ENCODE results near the gene GLI3. TPM values are rescaled to one million over a fixed set of nuclear protein-coding genes. Genes with fewer than 3 reads are reported as not detected.

Gene GLI3
- total and polyA plus RNA-seq, 2 of the 4 experiments (the other 2 are of a cell fraction) = 1.3 to 3.9 TPM

- Histone ChIP-seq H4K8ac (ENCODE audit: low read depth in 2 of 2, low read length in 2 of 2) (peak overlapping the region in 1 of 2 experiments; percentile 22; a peak in 1 of 4 replicates), H3K4me3 (ENCODE audit: insufficient read depth, low read depth, low read length) (no peak overlapping the region), H3K4ac (ENCODE audit: low read depth, low read length) (no peak overlapping the region), H3K27ac (ENCODE audit: insufficient read depth, low read length) (peak overlapping the region; percentile 45; the same call in 1 of the 2 replicates), H2BK5ac (ENCODE audit: low read depth, low read length, poor library complexity, severe bottlenecking) (no peak overlapping the region), H3K79me1 (ENCODE audit: low read depth in 1 of 2, low read length in 2 of 2) (peaks cover 5 to 35% of the 10 kb centered on the region in 2 experiments; a peak in 3 of 4 replicates), H3K9me3 (ENCODE audit: control insufficient read depth, insufficient read depth, low read length) (no peaks in the 10 kb centered on the region), H4K20me1 (ENCODE audit: insufficient read depth, low read length) (peaks cover 9% of the 10 kb centered on the region), H3K27me3 (ENCODE audit: control insufficient read depth, insufficient read depth, low read length) (no peaks in the 10 kb centered on the region), H3K14ac (replicated peaks; ENCODE audit: low read depth, low read length) (no peak overlapping the region; the same call in 1 of the 2 replicates), H2BK120ac (ENCODE audit: low read depth, low read length) (peak overlapping the region; percentile 55; the same call in 1 of the 2 replicates), H4K91ac (ENCODE audit: insufficient read depth, low read depth, low read length) (no peak overlapping the region), H3K23ac (ENCODE audit: low read depth, low read length) (peak overlapping the region; percentile 40), H3K4me2 (ENCODE audit: low read depth, low read length) (peak overlapping the region; percentile 33; the same call in 1 of the 2 replicates), H3K9ac (ENCODE audit: low read depth, low read length) (no peak overlapping the region), H2BK20ac (ENCODE audit: low read depth, low read length) (peak overlapping the region; percentile 24; the same call in 1 of the 2 replicates), H2AK9ac (replicated peaks; ENCODE audit: low read depth, low read length, poor library complexity) (no peak overlapping the region), H3K9me1 (ENCODE audit: insufficient read depth, low read length) (peaks cover 3% of the 10 kb centered on the region; the same call in 1 of the 2 replicates), H3K18ac (ENCODE audit: low read depth, low read length) (peak overlapping the region; percentile 66), H3K36me3 (ENCODE audit: control insufficient read depth, insufficient read depth, low read length) (peaks cover 4% of the 10 kb centered on the region; the same call in 1 of the 2 replicates), H2AK5ac (ENCODE audit: low read depth, low read length) (peak overlapping the region; percentile 24; the same call in 1 of the 2 replicates), H2BK15ac (ENCODE audit: low read depth, low read length) (no peak overlapping the region), H3K4me1 (ENCODE audit: control insufficient read depth, insufficient read depth, low read length) (peaks cover 14% of the 10 kb centered on the region), H2AFZ (replicated peaks; ENCODE audit: low read length, poor library complexity) (no peak overlapping the region), H3K56ac (ENCODE audit: extremely low read depth, insufficient read depth, low read length) (no peak overlapping the region), H4K5ac (ENCODE audit: low read depth, low read length) (0 out of 2 replicates have a peak overlapping the region, but pooled peaks have one; percentile 20)
- TF ChIP-seq MAFK (IDR thresholded peaks at IDR 0.05; ENCODE audit: low read depth, low read length) (no peak), POLR2A (IDR thresholded peaks at IDR 0.05; ENCODE audit: low read depth, low read length) (no peak), CTCF (conservative IDR thresholded peaks at IDR 0.05; ENCODE audit: low read depth, low read length) (no peak), RCOR1 (IDR thresholded peaks at IDR 0.05; ENCODE audit: insufficient replicate concordance, low read length) (no peak), MAZ (IDR thresholded peaks at IDR 0.05; ENCODE audit: borderline replicate concordance, low read depth, low read length) (no peak), FOS (IDR thresholded peaks at IDR 0.05; ENCODE audit: low read depth, low read length) (no peak), SMC3 (IDR thresholded peaks at IDR 0.05; ENCODE audit: low read depth, low read length) (no peak), CEBPB (IDR thresholded peaks at IDR 0.05; ENCODE audit: low read depth, low read length) (no peak), BHLHE40 (IDR thresholded peaks at IDR 0.05; ENCODE audit: low read depth, low read length) (no peak), NFE2L2 (IDR thresholded peaks at IDR 0.05; ENCODE audit: low read depth, low read length) (no peak)
- TF ChIP-seq, protein P1, sequence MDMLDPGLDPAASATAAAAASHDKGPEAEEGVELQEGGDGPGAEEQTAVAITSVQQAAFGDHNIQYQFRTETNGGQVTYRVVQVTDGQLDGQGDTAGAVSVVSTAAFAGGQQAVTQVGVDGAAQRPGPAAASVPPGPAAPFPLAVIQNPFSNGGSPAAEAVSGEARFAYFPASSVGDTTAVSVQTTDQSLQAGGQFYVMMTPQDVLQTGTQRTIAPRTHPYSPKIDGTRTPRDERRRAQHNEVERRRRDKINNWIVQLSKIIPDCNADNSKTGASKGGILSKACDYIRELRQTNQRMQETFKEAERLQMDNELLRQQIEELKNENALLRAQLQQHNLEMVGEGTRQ (IDR thresholded peaks at IDR 0.05; ENCODE audit: low read depth, low read length) = no peak
- no CpG with 5 or more reads among the region's 7 CpGs for WGBS, 2 experiments (ENCODE audit: extremely low coverage in 2 of 2, insufficient read length in 1 of 2)
- ChIA-PET CTCF (interaction anchor here (0.5 to 0.6 kb wide), 2 partner anchors 34 to 398 kb away, joined by 3 to 4 read pairs; no protein-coding TSS in a partner anchor), POLR2A (ENCODE audit: unreplicated experiment) (no interaction called here)
- ATAC-seq (ENCODE audit: low read depth) (peak; percentile 48), DNase-seq (peak; percentile 38)
- dilution Hi-C loops (cut with HindIII; ENCODE audit: low sequenced_read_pairs, unreplicated experiment) (no loop called here), intact Hi-C loops (cut with micrococcal nuclease) (no loop called here), in situ Hi-C loops (cut with MboI; ENCODE audit: low sequenced_read_pairs) (no loop called here)
- BruUV-seq (replicated peaks) = no TSS peak
Measured at GRCh38 chr7:42192851-42193461, 44.1 kb downstream of the GLI3 start.

Measured in IMR-90 (cell line).